ENCODE measurements around the gene JCAD.

DNA sequence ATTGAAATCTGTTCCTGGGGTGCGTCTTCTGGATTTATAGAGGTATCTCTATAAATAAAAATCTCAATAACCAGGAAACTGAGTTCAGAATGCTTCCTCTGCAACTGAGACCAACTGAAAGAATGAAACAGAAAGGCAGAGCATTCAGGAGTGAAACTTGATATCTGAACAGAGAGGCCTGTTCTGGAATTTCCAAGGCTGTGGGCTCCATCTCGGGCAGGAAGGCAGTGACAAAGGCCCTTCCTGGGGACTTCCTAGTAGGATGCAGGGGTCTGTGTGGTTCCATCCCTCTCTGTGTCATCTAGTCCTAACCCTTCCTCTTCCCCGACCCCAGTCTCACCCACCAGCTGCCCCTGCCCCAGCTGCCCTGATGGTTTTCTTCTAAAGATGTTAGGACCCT, 52.0 kb downstream of the JCAD start:
- no peak for TF ChIP-seq CTCF (IDR thresholded peaks at IDR 0.05)
- no peak for TF ChIP-seq POLR2A (IDR thresholded peaks at IDR 0.05)

Measured in uterus (tissue), 2 donors.